GM12878 (cell line): Measurements from ENCODE around the gene PTPRD. TPM values are rescaled to one million over a fixed set of nuclear protein-coding genes. Genes with fewer than 3 reads are reported as not detected.

Experiments
- CREB1 ChIP-seq: IDR thresholded peaks from 2 replicates; pipeline ENCODE4 v1.6.1; 2012; ENCODE audit warnings: low read depth, mild to moderate bottlenecking, inconsistent platforms
- ETV6 ChIP-seq, 2 experiments: fragments of 450-650 bp in 1 of 2; IDR thresholded peaks in 1 of 2; conservative IDR thresholded peaks in 1 of 2; 2 replicates each; pipeline ENCODE4 v1.6.1; 2014; ENCODE audit warnings: antibody characterized with exemption in 1 of 2, borderline replicate concordance in 1 of 2, low read depth in 1 of 2, mild to moderate bottlenecking in 1 of 2, moderate library complexity in 1 of 2
- FOXK2 ChIP-seq: fragments of 450-650 bp; IDR thresholded peaks from 2 replicates; pipeline ENCODE4 v1.6.1; 2017; ENCODE audit warnings: mild to moderate bottlenecking, moderate library complexity
- NFYA ChIP-seq: IDR thresholded peaks from 2 replicates; pipeline ENCODE4 v1.6.1; 2011; ENCODE audit warnings: low read depth, mild to moderate bottlenecking, low read length, improper control_type of control experiment, borderline replicate concordance
- POLR2AphosphoS5 ChIP-seq: IDR thresholded peaks from 2 replicates; pipeline ENCODE4 v1.6.1; 2011; ENCODE audit warnings: mild to moderate bottlenecking, low read length, inconsistent platforms
- RBBP5 ChIP-seq: fragments of 200-600 bp; sonication (generic); conservative IDR thresholded peaks from 2 replicates; pipeline ENCODE4 v1.6.1; 2016
- RCOR1 ChIP-seq: conservative IDR thresholded peaks from 2 replicates; pipeline ENCODE4 v1.6.1; 2012; ENCODE audit warnings: low read depth, low read length, improper control_type of control experiment
- SMAD5 ChIP-seq: IDR thresholded peaks from 2 replicates; pipeline ENCODE4 v1.6.1; 2016; ENCODE audit warnings: antibody characterized with exemption, low read depth
- TBL1XR1 ChIP-seq: IDR thresholded peaks from 2 replicates; pipeline ENCODE4 v1.6.1; 2012; ENCODE audit warnings: low read depth, low read length, improper control_type of control experiment
- ZNF622 ChIP-seq: fragments of 450-650 bp; IDR thresholded peaks from 2 replicates; pipeline ENCODE4 v1.6.1; 2017; ENCODE audit warnings: mild to moderate bottlenecking, inconsistent platforms
- polyA plus RNA-seq, 11 experiments: library from polyadenylated mRNA; depleted of rRNA in 4 of 11; unstranded in 6 of 11; stranded (reverse) in 5 of 11; fragments of >200 nt; fragmentation: Nextera tagmentation in 4 of 11; fragmentation: Illumina TruSeq in 1 of 11; extraction: Ambion mirVana in 4 of 11; extraction: Trizol in 1 of 11; gene quantifications; 1 replicate in 1 of 11; 2 replicates in 10 of 11; pipeline versions ENCODE4 v1.2.1 to v1.2.3, GENCODE V29; 2011 to 2016; ENCODE audit warnings: inconsistent platforms in 2 of 11, missing spikeins in 2 of 11, low read depth in 1 of 11
- total RNA-seq, 4 experiments: library from RNA; depleted of rRNA in 3 of 4; stranded (reverse); fragments of >200 nt in 3 of 4; fragmentation: Illumina TruSeq in 1 of 4; extraction: Trizol in 1 of 4; gene quantifications; 2 replicates each; pipeline versions ENCODE4 v1.2.1 to v1.2.3, GENCODE V29; 2013 to 2021
- TF ChIP-seq, protein P1 (sequence below): fragments of 450-650 bp; IDR thresholded peaks from 2 replicates; pipeline ENCODE4 v1.6.1; 2016; ENCODE audit warnings: mild to moderate bottlenecking, moderate library complexity, borderline replicate concordance
- TF ChIP-seq, protein P2 (sequence below): fragments of 450-650 bp; IDR thresholded peaks from 2 replicates; pipeline ENCODE4 v1.6.1; 2017; ENCODE audit warnings: mild to moderate bottlenecking, moderate library complexity
- TF ChIP-seq, protein P3 (sequence below): fragments of 450-650 bp; IDR thresholded peaks from 2 replicates; pipeline ENCODE4 v1.6.1; 2016; ENCODE audit warnings: mild to moderate bottlenecking

PTPRD gene
- total and polyA plus RNA-seq, 10 of the 15 experiments (the other 5 are each of a cell fraction or from before 2014, with no cell fraction given), result under 0.01 to 0.05 (median 0.01) TPM; not detected in 7

DNA sequence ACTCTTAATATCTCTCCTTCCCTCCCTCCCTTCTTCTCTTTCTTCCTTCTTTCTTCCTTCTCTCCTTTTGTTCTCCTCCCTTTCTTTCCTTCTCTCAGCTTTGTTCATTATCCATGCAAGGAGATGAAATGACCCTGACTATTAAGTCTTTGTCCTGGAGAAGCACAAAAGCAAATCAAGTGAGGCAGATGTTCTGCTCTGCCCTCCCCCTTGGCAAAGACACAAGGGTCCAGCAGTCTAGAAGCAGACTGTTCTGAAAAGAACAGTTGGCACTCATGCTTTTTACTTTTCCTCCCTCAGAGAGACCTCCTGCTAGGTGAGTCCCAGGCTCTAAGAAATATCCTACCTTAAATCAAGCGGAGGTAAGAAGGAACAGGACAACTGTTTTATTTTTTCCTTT lies 1745.7 kb downstream of the PTPRD start (continued):
- TF ChIP-seq, protein P1, sequence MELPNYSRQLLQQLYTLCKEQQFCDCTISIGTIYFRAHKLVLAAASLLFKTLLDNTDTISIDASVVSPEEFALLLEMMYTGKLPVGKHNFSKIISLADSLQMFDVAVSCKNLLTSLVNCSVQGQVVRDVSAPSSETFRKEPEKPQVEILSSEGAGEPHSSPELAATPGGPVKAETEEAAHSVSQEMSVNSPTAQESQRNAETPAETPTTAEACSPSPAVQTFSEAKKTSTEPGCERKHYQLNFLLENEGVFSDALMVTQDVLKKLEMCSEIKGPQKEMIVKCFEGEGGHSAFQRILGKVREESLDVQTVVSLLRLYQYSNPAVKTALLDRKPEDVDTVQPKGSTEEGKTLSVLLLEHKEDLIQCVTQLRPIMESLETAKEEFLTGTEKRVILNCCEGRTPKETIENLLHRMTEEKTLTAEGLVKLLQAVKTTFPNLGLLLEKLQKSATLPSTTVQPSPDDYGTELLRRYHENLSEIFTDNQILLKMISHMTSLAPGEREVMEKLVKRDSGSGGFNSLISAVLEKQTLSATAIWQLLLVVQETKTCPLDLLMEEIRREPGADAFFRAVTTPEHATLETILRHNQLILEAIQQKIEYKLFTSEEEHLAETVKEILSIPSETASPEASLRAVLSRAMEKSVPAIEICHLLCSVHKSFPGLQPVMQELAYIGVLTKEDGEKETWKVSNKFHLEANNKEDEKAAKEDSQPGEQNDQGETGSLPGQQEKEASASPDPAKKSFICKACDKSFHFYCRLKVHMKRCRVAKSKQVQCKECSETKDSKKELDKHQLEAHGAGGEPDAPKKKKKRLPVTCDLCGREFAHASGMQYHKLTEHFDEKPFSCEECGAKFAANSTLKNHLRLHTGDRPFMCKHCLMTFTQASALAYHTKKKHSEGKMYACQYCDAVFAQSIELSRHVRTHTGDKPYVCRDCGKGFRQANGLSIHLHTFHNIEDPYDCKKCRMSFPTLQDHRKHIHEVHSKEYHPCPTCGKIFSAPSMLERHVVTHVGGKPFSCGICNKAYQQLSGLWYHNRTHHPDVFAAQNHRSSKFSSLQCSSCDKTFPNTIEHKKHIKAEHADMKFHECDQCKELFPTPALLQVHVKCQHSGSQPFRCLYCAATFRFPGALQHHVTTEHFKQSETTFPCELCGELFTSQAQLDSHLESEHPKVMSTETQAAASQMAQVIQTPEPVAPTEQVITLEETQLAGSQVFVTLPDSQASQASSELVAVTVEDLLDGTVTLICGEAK, result no peak
- TF ChIP-seq, protein P2, sequence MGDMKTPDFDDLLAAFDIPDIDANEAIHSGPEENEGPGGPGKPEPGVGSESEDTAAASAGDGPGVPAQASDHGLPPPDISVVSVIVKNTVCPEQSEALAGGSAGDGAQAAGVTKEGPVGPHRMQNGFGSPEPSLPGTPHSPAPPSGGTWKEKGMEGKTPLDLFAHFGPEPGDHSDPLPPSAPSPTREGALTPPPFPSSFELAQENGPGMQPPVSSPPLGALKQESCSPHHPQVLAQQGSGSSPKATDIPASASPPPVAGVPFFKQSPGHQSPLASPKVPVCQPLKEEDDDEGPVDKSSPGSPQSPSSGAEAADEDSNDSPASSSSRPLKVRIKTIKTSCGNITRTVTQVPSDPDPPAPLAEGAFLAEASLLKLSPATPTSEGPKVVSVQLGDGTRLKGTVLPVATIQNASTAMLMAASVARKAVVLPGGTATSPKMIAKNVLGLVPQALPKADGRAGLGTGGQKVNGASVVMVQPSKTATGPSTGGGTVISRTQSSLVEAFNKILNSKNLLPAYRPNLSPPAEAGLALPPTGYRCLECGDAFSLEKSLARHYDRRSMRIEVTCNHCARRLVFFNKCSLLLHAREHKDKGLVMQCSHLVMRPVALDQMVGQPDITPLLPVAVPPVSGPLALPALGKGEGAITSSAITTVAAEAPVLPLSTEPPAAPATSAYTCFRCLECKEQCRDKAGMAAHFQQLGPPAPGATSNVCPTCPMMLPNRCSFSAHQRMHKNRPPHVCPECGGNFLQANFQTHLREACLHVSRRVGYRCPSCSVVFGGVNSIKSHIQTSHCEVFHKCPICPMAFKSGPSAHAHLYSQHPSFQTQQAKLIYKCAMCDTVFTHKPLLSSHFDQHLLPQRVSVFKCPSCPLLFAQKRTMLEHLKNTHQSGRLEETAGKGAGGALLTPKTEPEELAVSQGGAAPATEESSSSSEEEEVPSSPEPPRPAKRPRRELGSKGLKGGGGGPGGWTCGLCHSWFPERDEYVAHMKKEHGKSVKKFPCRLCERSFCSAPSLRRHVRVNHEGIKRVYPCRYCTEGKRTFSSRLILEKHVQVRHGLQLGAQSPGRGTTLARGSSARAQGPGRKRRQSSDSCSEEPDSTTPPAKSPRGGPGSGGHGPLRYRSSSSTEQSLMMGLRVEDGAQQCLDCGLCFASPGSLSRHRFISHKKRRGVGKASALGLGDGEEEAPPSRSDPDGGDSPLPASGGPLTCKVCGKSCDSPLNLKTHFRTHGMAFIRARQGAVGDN, result no peak
- no peak for TF ChIP-seq RBBP5
- no peak for TF ChIP-seq POLR2AphosphoS5
- no peak for TF ChIP-seq ZNF622
- no peak for TF ChIP-seq ETV6 (conservative IDR thresholded peaks at IDR 0.05 in 1 of 2, IDR thresholded peaks at IDR 0.05 in 1 of 2; ENCODE audit: borderline replicate concordance in 1 of 2, low read depth in 1 of 2)
- no peak for TF ChIP-seq TBL1XR1
- no peak for TF ChIP-seq FOXK2
- no peak for TF ChIP-seq NFYA
- no peak for TF ChIP-seq SMAD5
- no peak for TF ChIP-seq CREB1
- TF ChIP-seq, protein P3, sequence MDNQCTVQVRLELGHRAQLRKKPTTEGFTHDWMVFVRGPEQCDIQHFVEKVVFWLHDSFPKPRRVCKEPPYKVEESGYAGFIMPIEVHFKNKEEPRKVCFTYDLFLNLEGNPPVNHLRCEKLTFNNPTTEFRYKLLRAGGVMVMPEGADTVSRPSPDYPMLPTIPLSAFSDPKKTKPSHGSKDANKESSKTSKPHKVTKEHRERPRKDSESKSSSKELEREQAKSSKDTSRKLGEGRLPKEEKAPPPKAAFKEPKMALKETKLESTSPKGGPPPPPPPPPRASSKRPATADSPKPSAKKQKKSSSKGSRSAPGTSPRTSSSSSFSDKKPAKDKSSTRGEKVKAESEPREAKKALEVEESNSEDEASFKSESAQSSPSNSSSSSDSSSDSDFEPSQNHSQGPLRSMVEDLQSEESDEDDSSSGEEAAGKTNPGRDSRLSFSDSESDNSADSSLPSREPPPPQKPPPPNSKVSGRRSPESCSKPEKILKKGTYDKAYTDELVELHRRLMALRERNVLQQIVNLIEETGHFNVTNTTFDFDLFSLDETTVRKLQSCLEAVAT, result no peak
- no peak for TF ChIP-seq RCOR1
